Daoy (cell line): ENCODE data around the gene ZRSR2. TPM values are rescaled to one million over a fixed set of nuclear protein-coding genes. Genes with fewer than 3 reads are reported as not detected.
"Not testable (repeated sequence)": the region's sequence is repeated elsewhere in the genome, so short reads cannot be mapped to it uniquely, and the experiment has no call there.

ENCODE experiments used
- DNase-seq: peaks from one replicate; pipeline ENCODE4 v3.0.0-alpha.2; 2015; ENCODE audit warnings: low read depth
- total RNA-seq: library from RNA; depleted of rRNA; stranded (reverse); fragments of >200 nt; shearing (Covaris generic); gene quantifications from 2 replicates; pipeline ENCODE4 v1.2.3, GENCODE V29; 2014; rRNA removed

ZRSR2 gene
- total RNA-seq = 3.1 and 6.0 TPM in 2 replicates

GRCh38 chrX:15789979-15790768 lies at the start of gene ZRSR2:
Gene ZRSR2 (plus strand): TSS chrX:15790484. CDS start chrX:15790496, 12 bp downstream.
- peak; percentile 83 for DNase-seq

DNA sequence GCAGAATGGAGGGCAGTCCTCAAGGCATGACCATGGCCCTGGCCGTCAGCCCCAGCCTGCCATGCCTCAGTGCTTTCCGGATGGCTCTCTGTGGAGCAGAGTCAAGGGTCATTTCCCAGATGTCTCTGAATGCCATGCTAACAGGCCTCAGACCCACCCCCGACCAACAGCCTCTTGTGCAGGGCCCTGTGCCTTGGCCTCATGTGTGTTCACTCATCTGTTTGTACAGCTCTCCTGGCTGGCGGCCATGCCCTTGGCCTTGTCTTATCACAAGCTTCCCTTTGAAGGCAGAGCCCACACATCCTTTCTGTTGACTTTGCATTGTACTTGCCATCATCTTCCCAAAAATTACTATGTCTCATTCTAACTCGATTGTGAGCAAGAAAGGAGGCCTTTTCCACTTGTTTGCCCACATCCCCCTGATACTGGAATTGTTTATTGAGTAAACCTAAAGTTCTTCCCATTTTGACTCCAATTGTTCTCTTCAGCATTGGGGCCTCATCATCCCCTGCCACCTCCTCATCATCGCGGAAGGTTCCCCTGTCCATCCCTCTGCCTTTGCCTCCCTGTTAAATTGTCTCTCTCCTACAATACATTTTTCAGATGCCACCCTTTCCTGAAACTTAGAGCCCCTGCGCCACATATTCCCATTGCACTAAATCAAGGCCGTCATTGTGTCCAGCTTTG lies 46.0 kb upstream of the ZRSR2 start:
- DNase-seq = peak; percentile 5

DNA sequence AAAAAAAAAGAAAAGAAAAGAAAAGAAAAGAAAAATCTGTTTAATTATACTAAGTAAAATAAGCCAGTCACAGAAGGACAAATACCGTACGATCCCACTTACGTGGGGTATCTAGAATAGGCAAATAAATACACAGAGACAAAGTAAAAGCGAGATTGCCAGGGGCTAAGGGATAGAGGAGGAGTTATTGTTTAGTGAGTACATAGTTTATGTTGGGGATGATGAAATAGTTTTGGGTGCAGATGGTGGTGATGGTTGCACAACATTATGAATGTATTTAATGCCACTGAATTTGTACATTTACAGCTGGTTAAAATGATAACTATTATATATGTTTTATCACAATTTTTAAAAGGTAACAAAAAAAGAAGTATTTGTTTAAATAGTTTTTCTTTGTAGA lies 45.1 kb upstream of the ZRSR2 start:
- DNase-seq = no peak

DNA sequence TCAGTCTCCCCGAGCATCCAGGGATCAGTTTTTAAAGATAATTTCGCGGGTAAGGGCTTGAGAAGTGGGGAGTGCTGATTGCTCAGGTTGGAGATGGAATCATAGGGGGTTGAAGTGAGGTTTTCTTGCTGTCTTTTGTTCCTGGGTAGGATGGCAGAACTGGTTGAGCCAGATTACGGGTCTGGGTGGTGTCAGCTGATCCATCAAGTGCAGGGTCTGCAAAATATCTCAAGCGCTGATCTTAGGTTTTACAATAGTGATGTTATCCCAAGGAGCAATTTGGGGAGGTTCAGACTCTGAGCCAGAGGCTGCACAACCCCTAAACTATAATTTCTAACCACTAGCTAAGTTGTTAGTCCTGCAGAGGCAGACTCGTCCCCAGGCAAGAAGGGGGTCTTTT lies 43.6 kb upstream of the ZRSR2 start:
- DNase-seq = not testable (repeated sequence)

DNA sequence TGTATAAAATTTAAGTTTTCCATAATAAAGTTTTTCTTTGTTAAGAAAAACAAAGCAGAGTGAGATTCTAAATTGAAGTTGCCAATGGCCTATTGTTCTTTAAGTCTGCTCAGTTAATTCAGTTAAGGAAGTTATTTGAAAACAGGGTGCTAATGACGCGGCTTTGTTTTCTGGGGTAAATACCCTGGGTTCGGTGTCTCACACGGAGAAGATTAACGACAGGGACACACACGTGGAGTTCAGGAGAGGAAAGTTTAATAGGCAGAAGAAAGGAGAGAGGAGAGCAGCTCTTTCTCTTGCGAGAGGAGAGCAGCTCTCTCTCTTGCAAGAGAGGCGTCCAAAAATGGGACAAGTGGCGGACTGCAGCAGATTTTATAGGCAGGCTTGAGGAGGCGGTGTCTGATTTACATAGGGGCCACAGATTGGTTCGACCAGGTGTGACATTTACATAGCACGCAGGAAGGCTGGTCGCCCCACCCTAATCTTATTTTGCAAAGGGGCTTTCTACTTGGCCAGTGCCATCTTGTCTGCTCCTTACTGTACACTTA lies 42.6 kb upstream of the ZRSR2 start:
- DNase-seq = no peak

- no peak for DNase-seq
Measured at GRCh38 chrX:15748841-15749240, 41.4 kb upstream of the ZRSR2 start.

DNA sequence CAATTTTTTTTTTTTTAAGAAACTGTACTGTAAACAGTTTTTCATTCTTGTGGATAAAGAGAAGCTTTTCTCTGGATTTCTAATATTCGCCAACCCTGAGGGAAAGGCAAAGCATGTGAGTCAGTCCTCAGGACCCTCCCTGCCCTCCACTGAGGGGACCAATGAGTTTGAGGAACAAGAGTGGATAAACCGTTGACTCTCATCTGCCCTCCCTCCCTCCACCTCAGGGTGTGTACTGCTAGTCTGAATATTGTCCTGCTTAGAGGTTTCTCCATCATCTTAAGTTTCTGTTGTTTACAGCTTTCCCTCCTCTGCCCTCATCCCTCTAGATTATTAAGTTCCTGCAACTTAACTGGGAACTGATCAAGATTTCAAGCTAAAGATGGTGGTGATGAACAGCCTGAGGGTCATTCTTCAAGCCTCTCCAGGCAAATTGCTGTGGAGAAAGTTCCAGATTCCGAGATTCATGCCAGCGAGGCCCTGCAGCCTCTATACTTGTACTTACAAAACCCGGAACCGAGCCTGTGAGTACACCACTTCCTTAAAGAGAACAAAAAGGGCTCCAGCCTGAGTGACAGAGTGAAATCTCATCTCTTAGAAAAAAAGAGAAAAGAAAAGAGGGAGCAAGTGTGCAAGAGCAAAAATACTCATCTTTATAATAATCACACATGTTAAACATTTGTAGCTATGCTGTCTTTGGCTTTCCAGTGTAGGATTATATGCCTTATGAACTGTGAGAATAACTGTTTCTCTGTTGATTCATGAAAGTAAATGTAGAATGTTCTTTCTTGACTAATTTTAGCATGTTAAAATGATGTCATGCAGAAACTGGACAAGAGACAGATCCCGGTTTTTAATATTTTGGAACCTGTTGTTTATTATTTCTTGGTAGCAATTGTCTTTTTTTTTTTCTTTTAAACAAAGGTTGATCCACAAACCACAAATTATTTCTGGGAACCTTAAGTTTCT lies 40.4 kb upstream of the ZRSR2 start:
- DNase-seq = peak; percentile 15

DNA sequence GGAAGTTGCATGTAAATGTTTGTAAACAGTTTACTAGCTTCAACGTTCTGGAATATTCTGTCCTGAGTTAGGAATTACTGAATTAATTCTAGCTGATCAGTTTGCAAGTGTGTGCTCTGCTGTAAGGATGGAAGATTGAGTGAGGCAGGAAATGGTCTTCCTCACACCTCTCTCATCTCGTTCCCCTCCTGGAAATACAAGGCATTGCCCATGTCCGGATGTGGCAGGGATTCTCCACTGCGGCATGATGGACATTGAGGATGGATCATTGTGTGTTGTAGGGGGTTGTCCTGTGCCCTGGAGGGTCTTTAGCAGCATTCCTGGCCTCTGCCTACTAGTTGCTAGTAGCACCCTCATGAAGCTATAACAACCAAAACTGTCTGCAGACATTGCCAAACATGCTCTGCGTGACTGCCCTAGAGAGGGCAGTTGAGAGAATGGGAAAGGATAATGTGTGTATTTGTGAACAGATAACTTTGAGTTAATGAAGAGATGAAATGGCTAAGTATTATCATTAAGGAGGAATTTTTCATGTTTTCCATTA lies 39.6 kb upstream of the ZRSR2 start:
- peak; percentile 17 for DNase-seq

DNA sequence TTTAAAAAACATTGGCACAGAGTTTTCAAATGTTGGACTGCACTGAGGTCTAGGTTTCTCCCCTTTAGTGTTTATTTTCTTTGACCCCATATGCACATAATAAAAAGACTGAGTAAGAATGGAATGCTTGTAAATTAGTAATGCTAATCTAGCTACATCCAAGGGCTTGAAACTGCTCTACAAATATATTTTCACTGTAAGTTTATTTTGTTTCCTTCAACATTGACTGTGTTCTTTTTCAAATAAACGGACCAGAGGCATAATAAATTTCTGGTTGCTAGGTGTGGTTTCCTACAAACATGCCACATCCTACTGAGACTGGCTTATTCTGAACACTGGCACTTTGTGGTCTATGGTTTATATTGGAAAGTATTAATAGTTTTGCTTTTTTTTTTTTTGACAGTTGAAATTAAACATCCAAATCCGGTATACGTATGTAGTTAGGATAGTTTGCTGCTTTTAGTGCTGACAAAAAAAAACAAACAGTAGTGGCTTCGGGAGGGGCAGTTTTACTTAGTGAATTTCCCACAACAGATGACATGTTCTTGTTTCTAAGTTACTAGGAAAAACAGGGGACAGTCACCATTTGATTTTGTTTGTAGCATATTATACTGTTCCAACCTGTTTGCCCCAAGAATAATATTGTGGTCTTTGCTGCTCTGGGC lies 39.0 kb upstream of the ZRSR2 start:
- DNase-seq = peak; percentile 40

- DNase-seq = no peak
Measured at GRCh38 chrX:15755091-15755490, 35.2 kb upstream of the ZRSR2 start.

GRCh38 chrX:15758140-15758539 lies 32.1 kb upstream of the ZRSR2 start:
- no peak for DNase-seq

DNA sequence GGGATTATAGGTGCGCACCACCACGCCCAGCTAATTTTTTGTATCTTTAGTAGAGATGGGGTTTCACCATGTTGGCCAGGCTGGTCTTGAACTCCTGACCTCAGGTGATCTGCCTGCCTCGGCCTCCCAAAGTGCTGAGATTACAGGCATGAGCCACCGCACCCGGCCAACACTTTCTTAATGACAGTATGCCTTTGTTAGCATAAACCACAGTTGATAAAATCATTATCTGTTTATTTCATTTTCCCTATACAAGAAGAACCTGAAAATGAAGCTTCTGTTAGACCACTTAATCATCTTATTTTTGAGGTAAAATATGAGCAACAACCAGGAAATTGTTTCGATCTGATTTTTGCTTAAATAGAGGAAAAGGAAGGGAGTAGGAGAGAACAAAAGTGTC lies 30.4 kb upstream of the ZRSR2 start:
- not testable (repeated sequence) for DNase-seq

- DNase-seq = peak; percentile 6
Measured at GRCh38 chrX:15761564-15762191, 28.6 kb upstream of the ZRSR2 start.

DNA sequence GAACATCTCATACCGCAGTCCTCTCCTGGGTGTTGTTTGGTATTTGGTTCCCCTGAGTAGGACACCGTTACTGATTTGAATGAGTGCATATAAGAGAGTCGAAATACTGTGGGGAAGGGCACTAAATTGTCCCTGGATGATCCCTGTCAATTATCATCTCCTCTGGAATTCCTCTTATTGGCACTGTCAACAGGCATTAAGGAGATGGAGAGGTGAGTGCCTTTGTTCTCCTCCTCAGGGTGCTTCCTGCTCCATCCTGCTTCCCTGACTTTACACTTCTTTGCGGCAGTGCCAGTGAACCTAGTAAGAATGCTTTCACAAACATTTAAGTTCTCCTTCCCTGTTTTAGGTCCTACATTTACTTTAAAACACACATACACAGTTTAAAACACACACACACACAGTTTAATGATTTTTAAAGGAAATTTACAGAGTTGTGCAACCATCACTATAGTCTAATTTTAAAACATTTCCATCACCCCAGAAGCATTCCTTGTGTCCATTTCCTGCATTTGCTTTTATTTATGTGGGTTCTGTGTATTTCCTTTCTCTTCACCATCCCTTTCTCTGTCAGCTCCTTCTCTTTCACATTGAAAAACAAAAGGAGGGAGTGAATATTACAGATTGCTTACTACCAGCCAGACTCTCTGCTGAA lies 20.9 kb upstream of the ZRSR2 start:
- DNase-seq = no peak

GRCh38 chrX:15781961-15782699 lies 8.2 kb upstream of the ZRSR2 start:
- no peak for DNase-seq

DNA sequence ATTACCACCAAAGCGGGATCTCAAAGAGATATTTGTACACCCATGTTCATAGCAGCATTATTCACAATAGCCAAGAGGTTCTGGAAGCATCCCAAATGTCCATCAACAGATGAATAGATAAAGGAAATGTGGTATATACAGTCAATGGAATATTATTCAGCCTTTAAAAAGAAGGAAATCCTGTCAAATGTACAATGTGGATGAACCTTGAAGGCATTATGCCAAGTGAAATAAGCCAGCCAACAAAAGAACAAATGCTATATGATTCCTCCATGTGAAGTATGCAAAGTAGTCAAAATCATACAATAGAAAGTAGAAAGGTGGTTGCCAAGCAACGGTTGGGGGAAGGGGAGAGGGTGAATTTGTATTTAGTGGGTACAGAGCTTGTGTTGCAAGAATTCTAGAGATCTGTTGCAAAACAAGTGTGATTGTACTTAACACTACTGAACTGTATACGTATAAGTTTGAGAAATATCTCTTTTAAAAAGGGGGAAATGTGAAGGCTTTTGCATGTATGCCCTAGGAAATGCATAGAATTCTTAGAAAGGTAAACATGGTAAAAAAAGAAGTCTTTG lies 5.0 kb upstream of the ZRSR2 start:
- DNase-seq = no peak

DNA sequence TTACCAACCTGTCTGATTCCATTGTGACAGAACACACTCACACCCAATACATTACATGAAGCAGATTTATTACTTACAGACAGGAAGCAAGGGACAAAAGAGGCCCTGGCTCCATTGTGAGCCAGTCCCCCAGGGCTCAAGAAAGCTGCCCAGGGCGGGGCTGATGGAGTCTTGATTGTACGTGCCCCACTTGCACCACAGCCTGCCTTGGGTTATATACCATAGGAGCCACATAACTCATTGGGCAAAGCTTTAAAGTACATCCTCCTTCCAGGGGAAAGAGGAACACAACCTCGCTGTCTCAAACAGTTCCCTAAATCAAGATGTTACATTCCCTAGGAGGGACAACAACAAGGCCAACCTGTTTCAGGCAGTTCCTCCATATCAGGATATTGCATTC lies 3.4 kb upstream of the ZRSR2 start:
- no peak for DNase-seq

GRCh38 chrX:15790769-15791290 lies 546 bp downstream of the ZRSR2 start:
- no peak for DNase-seq

GRCh38 chrX:15797707-15798106 lies 7.4 kb downstream of the ZRSR2 start:
- DNase-seq = no peak
